SK-N-SH (cell line): Measurements from ENCODE around the gene GAS2L1. TPM values are rescaled to one million over a fixed set of nuclear protein-coding genes. Genes with fewer than 3 reads are reported as not detected.

ENCODE experiments used
- CTCF ChIA-PET: fragments of 300-600, 350-600 bp; formaldehyde crosslinking; extraction: SDS; loops from one replicate; lab custom pipeline; 2021; lab: Yijun Ruan, JAX
- POLR2A ChIA-PET: fragments of 350-600 bp; sonication (Branson Sonifier 250); formaldehyde crosslinking; extraction: SDS; loops from one replicate; lab custom pipeline; 2020; ENCODE audit warnings: antibody characterized with exemption, inconsistent platforms; lab: Yijun Ruan, JAX
- DNase-seq: peaks from one replicate; pipeline ENCODE4 v3.0.0; 2012
- H2AFZ ChIP-seq: fragments of 200-600 bp; sonication (generic); 2 replicates; pipeline ENCODE4 v1.8.1; 2016; ENCODE audit warnings: antibody characterized with exemption, mild to moderate bottlenecking, low read depth
- H3F3A ChIP-seq: fragments of 200-600 bp; sonication (generic); replicated peaks from 2 replicates; pipeline ENCODE3; 2016; ENCODE audit warnings: antibody characterized with exemption, mild to moderate bottlenecking; ENCODE audit not compliant: insufficient read depth
- H3K27ac ChIP-seq, 2 experiments: fragments of 200-500 bp in 1 of 2; fragments of 200-600 bp in 1 of 2; sonication (Bioruptor generic) in 1 of 2; sonication (generic), shearing (Covaris generic) in 1 of 2; 2 replicates each; pipeline versions ENCODE4 v1.5.1 to v1.6.1; 2014 to 2016; ENCODE audit warnings: low read depth in 2 of 2, inconsistent platforms in 1 of 2, low read length in 1 of 2, mild to moderate bottlenecking in 1 of 2, mixed read lengths in 1 of 2
- H3K27me3 ChIP-seq: fragments of 200-600 bp; sonication (generic), shearing (Covaris generic); 2 replicates; pipeline ENCODE4 v1.6.1; 2016; ENCODE audit warnings: mixed run types; ENCODE audit not compliant: insufficient read depth
- H3K36me3 ChIP-seq, 2 experiments: fragments of 200-500 bp in 1 of 2; fragments of 200-600 bp in 1 of 2; sonication (Bioruptor generic) in 1 of 2; sonication (generic) in 1 of 2; replicated peaks in 1 of 2; 2 replicates each; pipeline versions ENCODE3 to v1.5.1; 2014 to 2016; ENCODE audit warnings: low read length in 1 of 2, mild to moderate bottlenecking in 1 of 2; ENCODE audit not compliant: insufficient read depth in 2 of 2, control insufficient read depth in 1 of 2
- H3K4me1 ChIP-seq, 2 experiments: fragments of 200-500 bp in 1 of 2; fragments of 200-600 bp in 1 of 2; sonication (Bioruptor generic) in 1 of 2; sonication (generic), shearing (Covaris generic) in 1 of 2; 2 replicates each; pipeline versions ENCODE4 v1.5.1 to v1.6.1; 2014 to 2016; ENCODE audit warnings: low read depth in 1 of 2, low read length in 1 of 2, mixed run types in 1 of 2; ENCODE audit not compliant: insufficient read depth in 2 of 2, control insufficient read depth in 1 of 2
- H3K4me2 ChIP-seq: fragments of 200-600 bp; sonication (generic), shearing (Covaris generic); 2 replicates; pipeline ENCODE4 v1.6.1; 2017; ENCODE audit warnings: mixed run types
- H3K4me3 ChIP-seq, 2 experiments: fragments of 200-500 bp in 1 of 2; fragments of 200-600 bp in 1 of 2; sonication (Bioruptor generic) in 1 of 2; sonication (generic), shearing (Covaris generic) in 1 of 2; 2 replicates each; pipeline versions ENCODE4 v1.5.1 to v1.8.1; 2014 to 2016; ENCODE audit warnings: low read depth in 2 of 2, inconsistent platforms in 1 of 2, low read length in 1 of 2, mild to moderate bottlenecking in 1 of 2, mixed read lengths in 1 of 2, moderate library complexity in 1 of 2
- H3K79me2 ChIP-seq: fragments of 200-600 bp; sonication (generic); 2 replicates; pipeline ENCODE4 v1.8.1; 2017; ENCODE audit warnings: mild to moderate bottlenecking; ENCODE audit not compliant: insufficient read depth
- H3K9ac ChIP-seq: fragments of 200-600 bp; sonication (generic); 2 replicates; pipeline ENCODE4 v1.6.1; 2017; ENCODE audit warnings: mixed run types
- H3K9me2 ChIP-seq: fragments of 200-600 bp; sonication (generic); 2 replicates; pipeline ENCODE4 v1.6.1; 2017; ENCODE audit warnings: mixed run types
- H3K9me3 ChIP-seq: fragments of 200-600 bp; sonication (generic); 2 replicates; pipeline ENCODE4 v1.6.1; 2017; ENCODE audit warnings: mixed run types, mild to moderate bottlenecking, moderate library complexity
- H4K20me1 ChIP-seq: fragments of 200-600 bp; sonication (generic); 2 replicates; pipeline ENCODE4 v1.6.1; 2017; ENCODE audit warnings: mild to moderate bottlenecking, mixed run types; ENCODE audit not compliant: insufficient read depth
- CHD2 ChIP-seq: fragments of 150-350 bp; IDR thresholded peaks from 2 replicates; pipeline ENCODE4 v1.6.1; 2018; ENCODE audit warnings: low read length; ENCODE audit not compliant: partially characterized antibody
- CTCF ChIP-seq: fragments of 200-600 bp; sonication (generic); IDR thresholded peaks from 2 replicates; pipeline ENCODE4 v1.6.1; 2017; ENCODE audit warnings: antibody characterized with exemption, mild to moderate bottlenecking, moderate library complexity
- EP300 ChIP-seq, 2 experiments: IDR thresholded peaks; 2 replicates each; pipeline versions ENCODE4 v1.4.0 to v1.6.1; 2012; ENCODE audit warnings: borderline replicate concordance in 1 of 2, low read depth in 1 of 2, low read length in 1 of 2
- EZH2phosphoT487 ChIP-seq: fragments of 200-600 bp; sonication (generic); IDR thresholded peaks from 2 replicates; pipeline ENCODE4 v1.6.1; 2017; ENCODE audit warnings: low read depth, mixed run types, mild to moderate bottlenecking, antibody characterized with exemption, moderate library complexity, borderline replicate concordance
- FOSL2 ChIP-seq: IDR thresholded peaks from 2 replicates; pipeline ENCODE4 v1.4.0; 2012; ENCODE audit warnings: low read depth, mild to moderate bottlenecking, moderate library complexity, borderline replicate concordance
- FOXM1 ChIP-seq: IDR thresholded peaks from 2 replicates; pipeline ENCODE4 v1.4.0; 2012; ENCODE audit warnings: low read depth, mild to moderate bottlenecking
- GATA2 ChIP-seq: sonication (generic); formaldehyde crosslinking; IDR thresholded peaks from 2 replicates; pipeline ENCODE4 v1.5.0; 2020; ENCODE audit warnings: mild to moderate bottlenecking, missing genetic modification reagents
- IRF3 ChIP-seq: fragments of 150-350 bp; IDR thresholded peaks from 2 replicates; pipeline ENCODE4 v1.6.1; 2016; ENCODE audit warnings: mild to moderate bottlenecking, low read depth, low read length
- JUND ChIP-seq: IDR thresholded peaks from 2 replicates; pipeline ENCODE4 v1.4.0; 2012
- MEF2A ChIP-seq: IDR thresholded peaks from 2 replicates; pipeline ENCODE4 v1.4.0; 2012; ENCODE audit warnings: low read depth, borderline replicate concordance
- MXI1 ChIP-seq: IDR thresholded peaks from 2 replicates; pipeline ENCODE4 v1.6.1; 2012; ENCODE audit warnings: mild to moderate bottlenecking, low read depth, low read length, improper control_type of control experiment
- NRF1 ChIP-seq: IDR thresholded peaks from 2 replicates; pipeline ENCODE4 v1.6.1; 2012; ENCODE audit warnings: low read depth, mild to moderate bottlenecking, low read length
- POLR2AphosphoS5 ChIP-seq: IDR thresholded peaks from 2 replicates; pipeline ENCODE4 v1.6.1; 2012; ENCODE audit warnings: low read depth, low read length
- RAD21 ChIP-seq: IDR thresholded peaks from 2 replicates; pipeline ENCODE4 v1.6.1; 2012; ENCODE audit warnings: mild to moderate bottlenecking, low read length
- RCOR1 ChIP-seq: fragments of 150-350 bp; IDR thresholded peaks from 2 replicates; pipeline ENCODE4 v1.6.1; 2017; ENCODE audit warnings: antibody characterized with exemption, low read length
- RXRA ChIP-seq: IDR thresholded peaks from 2 replicates; pipeline ENCODE4 v1.4.0; 2012; ENCODE audit warnings: low read depth, mild to moderate bottlenecking, borderline replicate concordance
- SIN3A ChIP-seq: IDR thresholded peaks from 2 replicates; pipeline ENCODE4 v1.6.1; 2012; ENCODE audit warnings: low read depth, mild to moderate bottlenecking, low read length, moderate library complexity, borderline replicate concordance
- TAF1 ChIP-seq: IDR thresholded peaks from 2 replicates; pipeline ENCODE4 v1.6.1; 2012; ENCODE audit warnings: low read depth, mild to moderate bottlenecking, low read length, moderate library complexity, borderline replicate concordance
- WGBS: methylation state at CpG from one replicate; pipeline ENCODE4 v1.1.6; 2017; ENCODE audit warnings: low lambda C conversion rate; 5-methylcytosine and 5-hydroxymethylcytosine counted together
- polyA plus RNA-seq, 3 experiments: library from polyadenylated mRNA; depleted of rRNA; stranded (reverse); fragments of >200 nt; gene quantifications; 2 replicates each; pipeline ENCODE4 v1.2.3, GENCODE V29; 2012
- TF ChIP-seq, protein P1 (sequence below): IDR thresholded peaks from 2 replicates; pipeline ENCODE4 v1.4.0; 2012; ENCODE audit warnings: low read depth
- TF ChIP-seq, protein P2 (sequence below): IDR thresholded peaks from 2 replicates; pipeline ENCODE4 v1.4.0; 2012; ENCODE audit warnings: low read depth, borderline replicate concordance

The GAS2L1 gene
- polyA plus RNA-seq, 1 of the 3 experiments (the other 2 are of a cell fraction): 21.8 TPM

- Histone ChIP-seq H3K27me3 (no peaks in the 10 kb centered on the region), H3K4me1 (peaks cover 18 to 44% of the 10 kb centered on the region in 2 experiments; a peak in 3 of 4 replicates), H3K79me2 (peaks cover 30% of the 10 kb centered on the region), H3K27ac (peak overlapping the region in 1 of 2 experiments; percentile 88; a peak in 1 of 4 replicates), H3K9me3 (no peaks in the 10 kb centered on the region), H3K36me3 (peaks cover 1 to 6% of the 10 kb centered on the region in 2 experiments), H3K9me2 (no peaks in the 10 kb centered on the region), H4K20me1 (peaks cover 13% of the 10 kb centered on the region; the same call in 1 of the 2 replicates), H3K9ac (peak overlapping the region; percentile 90), H3F3A (peaks cover 5% of the 10 kb centered on the region), H3K4me2 (peak overlapping the region; percentile 91), H2AFZ (no peak overlapping the region), H3K4me3 (peak overlapping the region; percentile 74 to 85)
- peak; percentile 54 for DNase-seq
- 85% methylated on average over 16 of the region's 20 CpGs for WGBS
- ChIA-PET CTCF (interaction anchor here (1.7 to 3.3 kb wide), 4 partner anchors 10 to 51 kb away, joined by 7 to 63 read pairs (median 8); no protein-coding TSS in a partner anchor), POLR2A (no interaction called here)
- TF ChIP-seq IRF3: no peak
- no peak for TF ChIP-seq RAD21
- TF ChIP-seq JUND: no peak
- TF ChIP-seq EP300 (IDR thresholded peaks at IDR 0.05; ENCODE audit: borderline replicate concordance in 1 of 2, low read depth in 1 of 2, low read length in 1 of 2): no peak
- no peak for TF ChIP-seq GATA2 (CRISPR knock-in tag)
- TF ChIP-seq POLR2AphosphoS5: no peak
- TF ChIP-seq MXI1: no peak
- no peak for TF ChIP-seq MEF2A
- TF ChIP-seq RCOR1: no peak
- no peak for TF ChIP-seq TAF1
- TF ChIP-seq FOSL2: no peak
- TF ChIP-seq CTCF: no peak
- no peak for TF ChIP-seq FOXM1
- no peak for TF ChIP-seq EZH2phosphoT487
- no peak for TF ChIP-seq SIN3A
- TF ChIP-seq, protein P1, sequence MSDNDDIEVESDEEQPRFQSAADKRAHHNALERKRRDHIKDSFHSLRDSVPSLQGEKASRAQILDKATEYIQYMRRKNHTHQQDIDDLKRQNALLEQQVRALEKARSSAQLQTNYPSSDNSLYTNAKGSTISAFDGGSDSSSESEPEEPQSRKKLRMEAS: no peak
- TF ChIP-seq RXRA: no peak
- TF ChIP-seq NRF1: no peak
- TF ChIP-seq, protein P2, sequence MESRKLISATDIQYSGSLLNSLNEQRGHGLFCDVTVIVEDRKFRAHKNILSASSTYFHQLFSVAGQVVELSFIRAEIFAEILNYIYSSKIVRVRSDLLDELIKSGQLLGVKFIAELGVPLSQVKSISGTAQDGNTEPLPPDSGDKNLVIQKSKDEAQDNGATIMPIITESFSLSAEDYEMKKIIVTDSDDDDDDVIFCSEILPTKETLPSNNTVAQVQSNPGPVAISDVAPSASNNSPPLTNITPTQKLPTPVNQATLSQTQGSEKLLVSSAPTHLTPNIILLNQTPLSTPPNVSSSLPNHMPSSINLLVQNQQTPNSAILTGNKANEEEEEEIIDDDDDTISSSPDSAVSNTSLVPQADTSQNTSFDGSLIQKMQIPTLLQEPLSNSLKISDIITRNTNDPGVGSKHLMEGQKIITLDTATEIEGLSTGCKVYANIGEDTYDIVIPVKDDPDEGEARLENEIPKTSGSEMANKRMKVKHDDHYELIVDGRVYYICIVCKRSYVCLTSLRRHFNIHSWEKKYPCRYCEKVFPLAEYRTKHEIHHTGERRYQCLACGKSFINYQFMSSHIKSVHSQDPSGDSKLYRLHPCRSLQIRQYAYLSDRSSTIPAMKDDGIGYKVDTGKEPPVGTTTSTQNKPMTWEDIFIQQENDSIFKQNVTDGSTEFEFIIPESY: no peak
- TF ChIP-seq CHD2: no peak
These were observed 1.2 kb downstream of the GAS2L1 start for GRCh38 chr22:29307596-29308147.
